ENCODE data around the gene ATP6V0D1.

GRCh38 chr16:67481561-67482232, 740 bp upstream of the ATP6V0D1 start:
- no peak for TF ChIP-seq ZNF792 (tag by site-specific recombination; IDR thresholded peaks at IDR 0.05)
- no peak for TF ChIP-seq TCF7L2 (IDR thresholded peaks at IDR 0.05; ENCODE audit: borderline replicate concordance, low read depth, low read length)
- TF ChIP-seq CTCF (tag by site-specific recombination; IDR thresholded peaks at IDR 0.05): no peak
- TF ChIP-seq BCL11B (tag by site-specific recombination; IDR thresholded peaks at IDR 0.05; ENCODE audit: low read depth): no peak
- TF ChIP-seq ZNF488 (tag by site-specific recombination; IDR thresholded peaks at IDR 0.05): no peak
- TF ChIP-seq ZNF292 (tag by site-specific recombination; IDR thresholded peaks at IDR 0.05; ENCODE audit: borderline replicate concordance, low read depth): no peak
- TF ChIP-seq REST (tag by site-specific recombination; IDR thresholded peaks at IDR 0.05): no peak
- TF ChIP-seq GLIS1 (tag by site-specific recombination; IDR thresholded peaks at IDR 0.05): no peak
- TF ChIP-seq ZNF18 (tag by site-specific recombination; IDR thresholded peaks at IDR 0.05): no peak
- no peak for TF ChIP-seq ZBTB7A (tag by site-specific recombination; IDR thresholded peaks at IDR 0.05; ENCODE audit: low read depth)
- no peak for TF ChIP-seq ZNF350 (tag by site-specific recombination; IDR thresholded peaks at IDR 0.05)
- no peak for TF ChIP-seq ZNF362 (tag by site-specific recombination; IDR thresholded peaks at IDR 0.05)
- TF ChIP-seq ZXDB (tag by site-specific recombination; IDR thresholded peaks at IDR 0.05): no peak
- no peak for TF ChIP-seq ZBTB8A (tag by site-specific recombination; IDR thresholded peaks at IDR 0.05)
